ENCODE results near the gene PGF. TPM values are rescaled to one million over a fixed set of nuclear protein-coding genes. Genes with fewer than 3 reads are reported as not detected.

Gene PGF
- total RNA-seq, 1 donor from 2014 or later: 6.1 TPM

DNA sequence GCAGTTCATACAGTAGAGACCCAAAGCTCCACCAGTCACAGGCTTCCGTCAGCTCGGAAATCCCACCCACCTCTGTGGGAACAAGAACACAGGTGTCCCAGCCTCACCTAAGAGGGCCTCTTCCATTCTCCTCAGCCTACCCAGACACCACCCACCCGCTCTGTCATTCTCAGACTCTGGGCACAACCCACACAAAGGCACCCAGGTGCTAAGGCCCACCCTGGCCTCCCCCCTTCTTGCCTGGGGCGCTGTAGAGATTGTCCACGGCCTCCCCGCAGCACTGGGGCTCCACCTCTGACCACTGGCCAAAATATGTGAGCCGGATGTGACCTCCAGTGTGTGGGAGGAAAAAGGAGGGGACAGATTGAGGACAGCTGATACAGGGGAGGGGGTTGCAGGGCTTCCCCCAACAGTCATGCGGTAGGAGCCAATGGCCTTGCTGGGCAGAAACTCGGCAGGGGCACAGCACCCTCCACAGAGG is 46.5 kb downstream of the PGF start:
- H3K4me3 ChIP-seq (ENCODE audit: low read depth, low read length): no peak overlapping the region
- no peak for TF ChIP-seq CTCF (conservative IDR thresholded peaks at IDR 0.05; ENCODE audit: low read depth, low read length)
- no peak for DNase-seq (ENCODE audit: low read depth)

- DNase-seq (ENCODE audit: low read depth): no peak
- TF ChIP-seq CTCF (conservative IDR thresholded peaks at IDR 0.05; ENCODE audit: low read depth, low read length): no peak
Measured at GRCh38 chr14:74907744-74908143, 47.7 kb downstream of the PGF start.

GRCh38 chr14:74906925-74907521 is 48.4 kb downstream of the PGF start:
- no peak for DNase-seq (ENCODE audit: low read depth)
- peak; percentile 43 for TF ChIP-seq CTCF (conservative IDR thresholded peaks at IDR 0.05; ENCODE audit: low read depth, low read length)
- no peak overlapping the region for H3K4me3 ChIP-seq (ENCODE audit: low read depth, low read length)

More at GRCh38 chr14:74907744-74908143, 47.7 kb downstream of the PGF start:
- H3K4me3 ChIP-seq (ENCODE audit: low read depth, low read length): no peak overlapping the region

DNA sequence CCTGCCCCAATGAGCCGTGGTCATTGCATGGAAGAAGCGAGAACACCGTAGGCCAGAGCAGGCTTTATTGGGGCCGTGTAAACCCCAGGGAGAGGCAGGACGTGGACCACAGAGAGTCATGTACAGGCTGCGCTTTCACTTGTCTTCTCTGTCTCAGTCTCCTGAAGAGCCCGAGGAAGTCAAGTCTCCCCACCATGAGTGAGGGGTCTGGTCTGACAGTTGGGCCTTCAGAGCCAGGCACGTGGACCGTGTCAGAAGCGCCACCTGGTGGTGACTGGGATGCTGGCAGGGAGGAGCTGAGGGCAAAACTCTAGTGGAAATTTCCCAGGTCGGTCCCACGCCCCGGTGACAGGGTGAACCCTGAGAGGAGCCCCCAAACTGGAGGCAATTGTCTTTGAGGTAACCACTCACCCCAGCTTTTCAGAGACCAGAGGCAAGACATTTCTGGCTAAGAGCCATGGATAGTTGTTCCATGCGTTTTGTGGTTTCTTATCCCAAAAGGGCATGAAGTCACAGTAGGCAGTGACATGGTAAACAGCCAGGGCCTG is 49.7 kb downstream of the PGF start:
- DNase-seq (ENCODE audit: low read depth): no peak

GRCh38 chr14:74904635-74905503 is 50.5 kb downstream of the PGF start:
- no peak for DNase-seq (ENCODE audit: low read depth)
- H3K4me3 ChIP-seq (ENCODE audit: low read depth, low read length): no peak overlapping the region
- TF ChIP-seq CTCF (conservative IDR thresholded peaks at IDR 0.05; ENCODE audit: low read depth, low read length): no peak

More for the DNA sequence above, 49.7 kb downstream of the PGF start:
- TF ChIP-seq CTCF (conservative IDR thresholded peaks at IDR 0.05; ENCODE audit: low read depth, low read length): peak; percentile 98
- no peak overlapping the region for H3K4me3 ChIP-seq (ENCODE audit: low read depth, low read length)

DNA sequence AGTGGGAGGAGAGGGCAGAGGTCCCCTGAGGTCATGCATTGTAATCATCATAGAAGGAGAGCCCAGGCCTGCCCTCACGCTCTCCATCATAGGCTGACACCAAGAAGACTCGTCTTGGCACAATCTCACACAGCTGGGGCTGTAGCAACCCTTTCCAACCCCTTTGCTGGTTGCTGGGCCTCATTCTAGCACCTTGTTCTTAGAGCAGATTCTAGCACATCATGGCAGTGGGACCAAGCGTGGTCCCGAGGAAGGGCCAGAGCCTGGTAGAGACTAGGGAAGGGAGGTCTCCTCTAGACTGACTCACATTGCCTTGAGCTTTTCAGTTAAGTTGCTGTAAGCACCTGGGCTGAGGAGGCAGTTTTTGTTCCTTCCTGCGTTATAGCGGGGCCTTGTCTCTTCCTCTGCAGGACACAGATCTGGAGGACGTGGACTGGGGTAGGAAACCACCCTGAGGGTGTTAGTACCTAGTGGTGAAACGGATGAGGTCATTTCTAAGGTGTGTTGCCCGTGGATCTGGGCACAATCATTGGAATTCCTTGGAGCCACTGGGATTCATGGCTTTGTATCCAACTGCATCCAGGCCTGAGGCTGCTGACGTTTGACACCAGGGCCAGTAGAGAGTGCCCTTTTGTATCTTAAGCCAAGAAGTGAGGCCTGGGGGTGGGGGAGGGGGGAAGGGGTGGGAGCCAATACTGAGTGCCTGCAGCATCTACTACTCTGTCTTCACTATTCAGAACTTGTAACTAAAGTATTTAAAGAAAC is 52.3 kb downstream of the PGF start:
- no peak overlapping the region for H3K4me3 ChIP-seq (ENCODE audit: low read depth, low read length)
- no peak for TF ChIP-seq CTCF (conservative IDR thresholded peaks at IDR 0.05; ENCODE audit: low read depth, low read length)
- DNase-seq (ENCODE audit: low read depth): no peak

All from epithelial cell of proximal tubule (primary cell).